ENCODE results near the gene CLDN5. TPM values are rescaled to one million over a fixed set of nuclear protein-coding genes. Genes with fewer than 3 reads are reported as not detected.

The CLDN5 gene
- total and polyA plus RNA-seq, 2 of the 8 experiments (the other 6 are each of a cell fraction or from before 2014, with no cell fraction given), result 1.2 to 1.6 TPM

DNA sequence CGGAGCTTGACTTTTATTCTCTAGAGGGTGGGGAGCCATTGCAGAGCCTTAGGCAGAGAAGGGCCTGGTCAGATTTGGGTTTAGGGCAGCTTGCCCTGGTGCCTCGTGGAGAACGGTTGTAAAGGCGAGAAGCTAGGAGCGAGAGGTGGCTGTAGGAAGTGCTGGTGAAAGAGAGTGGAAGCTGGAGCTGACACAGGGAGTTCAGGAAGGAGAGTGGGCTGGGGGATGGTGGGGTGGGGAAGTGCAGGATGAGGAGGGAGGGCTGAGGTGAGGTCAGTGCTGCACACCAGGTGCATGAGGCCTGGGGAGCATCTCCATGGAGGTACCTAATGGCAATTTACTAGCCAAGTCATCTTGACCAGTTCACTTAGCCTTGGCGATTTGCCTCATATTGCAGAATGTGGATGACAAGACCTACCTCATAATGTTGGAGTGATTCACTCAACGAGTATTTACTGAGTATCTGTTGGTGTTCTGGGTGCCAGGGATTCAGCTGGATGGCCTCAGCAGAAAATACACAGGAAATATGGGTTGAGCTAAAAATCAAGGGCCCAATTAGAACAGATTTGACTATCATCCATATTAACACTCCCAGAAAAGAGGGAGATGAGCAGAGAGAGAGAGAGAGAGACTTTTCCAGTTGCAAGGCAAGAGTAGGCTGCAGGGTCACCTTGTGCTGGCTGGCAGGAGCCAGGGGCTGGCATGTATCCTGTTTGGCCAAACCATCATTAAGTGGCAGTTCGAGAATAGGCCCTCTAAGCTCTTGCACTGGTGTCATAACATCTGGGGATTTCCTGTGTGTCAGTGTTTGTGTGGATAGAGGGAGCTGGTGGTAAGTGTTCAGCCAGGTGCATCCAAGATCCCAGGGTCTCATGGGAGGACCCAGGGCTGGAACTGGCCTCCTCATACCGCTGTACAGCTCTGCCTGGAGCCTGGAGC, 44.4 kb upstream of the CLDN5 start:
- Histone ChIP-seq H3K18ac (ENCODE audit: extremely low read depth, low read length) (no peak overlapping the region), H3K56ac (replicated peaks; ENCODE audit: insufficient read length, low read depth, low read length) (no peak overlapping the region), H3K4me2 (ENCODE audit: insufficient read depth in 1 of 2, low read depth in 2 of 2, low read length in 2 of 2) (no peak overlapping the region), H3K79me2 (ENCODE audit: control insufficient read depth in 1 of 2, insufficient read depth in 2 of 2, low read length in 2 of 2) (no peaks in the 10 kb centered on the region), H3K9me3 (ENCODE audit: insufficient read depth in 2 of 2, low read depth in 1 of 2, low read length in 1 of 2) (no peaks in the 10 kb centered on the region), H2AFZ (ENCODE audit: low read length) (no peak overlapping the region), H2AK5ac (ENCODE audit: low read depth, low read length) (no peak overlapping the region), H3K4ac (replicated peaks; ENCODE audit: insufficient read length, low read depth, low read length) (no peak overlapping the region), H4K8ac (ENCODE audit: extremely low read depth, insufficient read depth, low read length) (no peak overlapping the region; the same call in 1 of the 2 replicates), H4K20me1 (replicated peaks in 1 of 2; ENCODE audit: control insufficient read depth in 1 of 2, insufficient read depth in 2 of 2, low read length in 2 of 2) (no peaks in the 10 kb centered on the region), H3K79me1 (ENCODE audit: low read depth, low read length) (no peaks in the 10 kb centered on the region), H4K5ac (ENCODE audit: insufficient read length, low read depth, low read length) (no peak overlapping the region), H2BK15ac (ENCODE audit: low read length) (no peak overlapping the region), H3K9ac (replicated peaks in 1 of 4; ENCODE audit: extremely low read depth in 1 of 4, low read depth in 3 of 4, low read length in 3 of 4) (no peak overlapping the region; a peak in 1 of 7 replicates), H2BK20ac (ENCODE audit: low read length) (no peak overlapping the region), H3K23ac (ENCODE audit: insufficient read length) (no peak overlapping the region), H3K27ac (ENCODE audit: low read depth, low read length) (no peak overlapping the region), H2BK120ac (replicated peaks; ENCODE audit: low read depth, low read length) (no peak overlapping the region), H3K14ac (ENCODE audit: insufficient read length) (no peak overlapping the region), H3K4me3 (ENCODE audit: extremely low read depth in 1 of 4, insufficient read depth in 2 of 4, low read depth in 3 of 4, low read length in 4 of 4) (no peak overlapping the region), H3K4me1 (replicated peaks in 1 of 4; ENCODE audit: control insufficient read depth in 3 of 4, insufficient read depth in 4 of 4, low read length in 3 of 4) (peaks cover 0 to 3% (median 0%) of the 10 kb centered on the region in 4 experiments; a peak in 2 of 7 replicates), H3K23me2 (ENCODE audit: low read depth, low read length) (peaks cover 7% of the 10 kb centered on the region; the same call in 1 of the 2 replicates), H4K91ac (replicated peaks; ENCODE audit: insufficient read length, low read length) (no peak overlapping the region), H2BK12ac (ENCODE audit: low read depth, low read length) (no peak overlapping the region), H3K36me3 (ENCODE audit: control insufficient read depth in 2 of 4, insufficient read depth in 4 of 4, low read length in 3 of 4) (no peaks in the 10 kb centered on the region), H2BK5ac (ENCODE audit: low read depth, low read length) (no peak overlapping the region), H3K27me3 (replicated peaks in 1 of 4; ENCODE audit: control insufficient read depth in 3 of 4, extremely low read depth in 1 of 4, insufficient read depth in 3 of 4, low read length in 3 of 4) (no peaks in the 10 kb centered on the region; a peak in 2 of 7 replicates)
- DNase-seq (ENCODE audit: low read depth in 1 of 2, low spot score in 2 of 2) (no peak), FAIRE-seq (no peak)
- WGBS, 2 experiments (ENCODE audit: extremely low coverage in 1 of 2, insufficient coverage in 1 of 2, insufficient read length in 1 of 2, insufficient replicate concordance in 2 of 2, low coverage in 1 of 2, low lambda C conversion rate in 2 of 2, missing lambda C conversion rate in 1 of 2), result 94% methylated on average over 9 of the region's 9 CpGs; no CpG with 5 or more reads in 1 of the 2 experiments
- ChIA-PET POLR2A (ENCODE audit: partially characterized antibody) (interaction anchor here (1.1 to 1.2 kb wide), 2 partner anchors 23 to 89 kb away, joined by 3 read pairs; partner anchors contain the start of genes CDC45 and UFD1), CTCF (ENCODE audit: partially characterized antibody) (interaction anchor here (1.0 to 2.6 kb wide), 6 partner anchors 9 to 64 kb away, joined by 3 to 14 read pairs (median 5); no protein-coding TSS in a partner anchor)
- TF ChIP-seq RNF2 (IDR thresholded peaks at IDR 0.05; ENCODE audit: borderline replicate concordance, low read depth, low read length, missing control alignments, poor library complexity, severe bottlenecking), result no peak
- no peak for TF ChIP-seq NRF1 (IDR thresholded peaks at IDR 0.05; ENCODE audit: low read depth, low read length)
- no peak for TF ChIP-seq BCL11A (IDR thresholded peaks at IDR 0.05; ENCODE audit: low read depth in 2 of 2, low read length in 2 of 2)
- no peak for TF ChIP-seq SP2 (IDR thresholded peaks at IDR 0.05; ENCODE audit: low read length)
- no peak for TF ChIP-seq EZH2 (IDR thresholded peaks at IDR 0.05; ENCODE audit: low read depth, low read length, severe bottlenecking)
- TF ChIP-seq YY1 (IDR thresholded peaks at IDR 0.05; ENCODE audit: low read depth, low read length), result no peak
- no peak for TF ChIP-seq HDAC2 (IDR thresholded peaks at IDR 0.05; ENCODE audit: borderline replicate concordance in 1 of 2, low read depth in 2 of 2, low read length in 2 of 2)
- TF ChIP-seq CHD2 (IDR thresholded peaks at IDR 0.05; ENCODE audit: low read length), result no peak
- TF ChIP-seq CBX5 (IDR thresholded peaks at IDR 0.05; ENCODE audit: low read depth, low read length), result no peak
- no peak for TF ChIP-seq SIN3A (conservative IDR thresholded peaks at IDR 0.05 in 1 of 2, IDR thresholded peaks at IDR 0.05 in 1 of 2; ENCODE audit: low read depth in 1 of 2, low read length in 2 of 2)

Data from H1 (cell line).